ENCODE results near the gene VPS13D.

Gene VPS13D

DNA sequence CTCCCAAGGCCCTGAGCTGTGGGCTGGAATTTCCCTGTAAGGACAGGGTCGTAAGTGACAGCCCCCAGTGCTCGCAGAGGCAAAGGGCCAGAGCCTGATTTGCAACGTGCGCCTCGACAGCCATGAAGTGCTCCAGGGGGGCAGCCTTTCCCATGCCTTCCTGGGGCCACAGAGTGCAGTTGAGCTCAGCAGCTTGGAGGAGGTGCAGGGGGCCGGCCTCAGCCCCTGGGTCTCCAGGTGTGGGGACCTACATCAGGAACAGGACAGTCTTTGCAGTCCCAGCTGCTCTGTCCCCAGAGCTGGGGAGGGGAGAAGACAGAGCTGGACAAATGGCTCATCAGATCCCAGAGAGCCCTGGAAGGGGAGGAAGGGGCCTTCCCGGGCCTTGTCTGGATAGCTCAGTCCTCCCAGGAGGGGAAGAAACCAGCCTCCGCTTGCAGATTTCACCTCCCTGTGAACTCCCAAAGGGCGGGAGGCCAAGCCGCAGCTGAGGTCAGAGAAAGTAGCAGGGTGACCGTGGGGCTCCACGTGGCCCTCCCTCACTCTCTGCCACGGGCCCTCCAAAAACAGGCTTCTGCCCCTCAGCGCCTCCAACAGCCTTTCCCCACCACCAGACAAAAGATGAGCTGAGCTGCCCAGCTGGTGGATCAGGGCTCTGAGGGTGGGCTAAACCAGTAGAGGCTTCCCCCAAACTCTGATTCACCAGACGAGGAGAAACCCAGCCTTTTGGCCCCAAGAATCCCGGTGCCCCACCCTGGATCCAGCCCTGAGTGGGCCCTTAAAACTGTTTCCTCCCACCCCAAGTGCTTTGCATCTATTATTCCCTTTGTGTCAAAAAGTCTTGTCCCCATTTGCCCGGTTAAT is 311.7 kb downstream of the VPS13D start:
- TF ChIP-seq, protein P1, sequence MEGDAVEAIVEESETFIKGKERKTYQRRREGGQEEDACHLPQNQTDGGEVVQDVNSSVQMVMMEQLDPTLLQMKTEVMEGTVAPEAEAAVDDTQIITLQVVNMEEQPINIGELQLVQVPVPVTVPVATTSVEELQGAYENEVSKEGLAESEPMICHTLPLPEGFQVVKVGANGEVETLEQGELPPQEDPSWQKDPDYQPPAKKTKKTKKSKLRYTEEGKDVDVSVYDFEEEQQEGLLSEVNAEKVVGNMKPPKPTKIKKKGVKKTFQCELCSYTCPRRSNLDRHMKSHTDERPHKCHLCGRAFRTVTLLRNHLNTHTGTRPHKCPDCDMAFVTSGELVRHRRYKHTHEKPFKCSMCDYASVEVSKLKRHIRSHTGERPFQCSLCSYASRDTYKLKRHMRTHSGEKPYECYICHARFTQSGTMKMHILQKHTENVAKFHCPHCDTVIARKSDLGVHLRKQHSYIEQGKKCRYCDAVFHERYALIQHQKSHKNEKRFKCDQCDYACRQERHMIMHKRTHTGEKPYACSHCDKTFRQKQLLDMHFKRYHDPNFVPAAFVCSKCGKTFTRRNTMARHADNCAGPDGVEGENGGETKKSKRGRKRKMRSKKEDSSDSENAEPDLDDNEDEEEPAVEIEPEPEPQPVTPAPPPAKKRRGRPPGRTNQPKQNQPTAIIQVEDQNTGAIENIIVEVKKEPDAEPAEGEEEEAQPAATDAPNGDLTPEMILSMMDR (IDR thresholded peaks at IDR 0.05; ENCODE audit: low read depth, low read length), result no peak
- H3K4me3 ChIP-seq (ENCODE audit: low read depth, low read length), result no peak overlapping the region

DNA sequence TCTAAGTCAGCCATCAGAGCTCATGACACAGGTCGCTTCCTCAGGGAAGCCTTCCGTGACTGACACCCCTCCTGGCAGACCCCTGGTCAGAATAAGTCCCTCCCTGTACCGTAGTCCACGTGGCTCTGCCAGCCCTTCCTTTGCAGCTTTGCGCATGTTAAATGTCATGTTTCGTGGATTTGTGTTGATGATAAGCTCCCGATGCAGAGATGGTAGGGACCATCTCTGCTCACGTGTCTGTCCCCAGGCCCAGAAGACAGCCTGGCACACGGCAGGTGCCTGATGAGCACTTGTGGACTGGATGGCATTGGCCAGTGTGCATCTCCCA is 312.3 kb downstream of the VPS13D start:
- TF ChIP-seq, protein P1 (IDR thresholded peaks at IDR 0.05; ENCODE audit: low read depth, low read length), result no peak

DNA sequence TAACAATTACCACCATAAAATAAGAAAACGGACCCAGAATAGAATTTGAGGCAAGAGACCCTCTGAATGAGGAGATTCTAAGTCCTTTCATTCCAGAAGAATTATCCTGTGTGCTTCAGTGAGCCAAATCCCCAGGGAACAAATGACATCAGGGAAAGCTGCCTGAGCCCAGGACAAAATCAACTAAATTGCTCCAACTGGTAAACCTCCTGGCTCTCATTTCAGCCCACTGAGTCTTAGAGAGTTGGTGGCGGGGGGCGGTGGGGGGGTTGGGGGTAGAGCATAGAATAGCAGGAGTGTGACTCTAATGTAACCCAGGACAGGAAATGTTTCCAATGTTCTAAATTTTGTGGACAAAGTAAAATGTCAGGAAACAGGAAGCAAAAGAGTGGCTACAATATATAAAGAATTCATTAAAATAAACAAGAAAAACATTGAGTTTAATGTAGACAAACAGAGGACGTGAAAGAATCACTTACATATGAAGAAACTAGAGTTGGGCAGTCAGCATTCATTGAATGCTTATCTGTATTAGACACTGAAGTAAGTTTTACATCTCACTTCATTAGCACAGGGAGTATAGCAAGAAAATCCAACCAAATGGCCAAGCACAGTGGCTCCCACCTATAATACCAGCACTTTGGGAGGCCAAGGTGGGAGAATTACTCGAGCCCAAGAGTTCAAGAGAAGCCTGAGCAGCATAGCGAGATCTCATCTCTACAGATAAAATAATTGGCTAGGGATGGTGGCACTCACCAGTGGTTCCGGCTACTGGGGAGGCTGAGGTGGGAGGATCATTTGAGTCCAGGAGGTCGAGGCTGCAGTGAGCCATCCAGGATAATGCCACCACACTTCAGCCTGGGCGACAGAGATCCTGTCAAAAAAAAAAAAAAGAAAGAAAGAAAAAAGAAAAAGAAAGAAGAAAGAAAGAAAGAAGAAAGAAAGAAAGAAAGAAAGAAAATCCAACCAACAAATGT is 313.1 kb downstream of the VPS13D start:
- TF ChIP-seq, protein P1 (IDR thresholded peaks at IDR 0.05; ENCODE audit: low read depth, low read length), result no peak
- no peak overlapping the region for H3K4me3 ChIP-seq (ENCODE audit: low read depth, low read length)

More for the DNA sequence above, 312.3 kb downstream of the VPS13D start:
- H3K4me3 ChIP-seq (ENCODE audit: low read depth, low read length), result no peak overlapping the region

DNA sequence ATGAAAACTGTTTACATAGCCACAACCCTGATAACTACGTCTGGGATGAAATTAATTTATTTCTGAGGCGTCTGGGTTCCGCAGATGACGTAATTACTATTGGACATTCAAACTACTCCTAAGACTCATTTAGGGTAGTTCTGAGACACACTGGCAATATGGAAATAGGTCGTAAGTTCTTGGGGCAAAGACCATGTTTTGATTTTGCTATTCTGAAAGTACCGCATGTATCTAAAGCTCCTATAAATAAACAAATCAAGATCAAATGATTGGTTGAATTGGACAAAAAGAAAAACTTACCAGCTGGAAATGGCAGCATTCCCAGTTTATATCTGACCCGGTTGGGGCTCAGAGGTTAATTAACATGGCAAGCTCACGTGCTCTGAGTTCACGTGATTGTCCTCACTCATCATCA is 313.9 kb downstream of the VPS13D start:
- no peak overlapping the region for H3K4me3 ChIP-seq (ENCODE audit: low read depth, low read length)
- TF ChIP-seq, protein P1 (IDR thresholded peaks at IDR 0.05; ENCODE audit: low read depth, low read length), result no peak

DNA sequence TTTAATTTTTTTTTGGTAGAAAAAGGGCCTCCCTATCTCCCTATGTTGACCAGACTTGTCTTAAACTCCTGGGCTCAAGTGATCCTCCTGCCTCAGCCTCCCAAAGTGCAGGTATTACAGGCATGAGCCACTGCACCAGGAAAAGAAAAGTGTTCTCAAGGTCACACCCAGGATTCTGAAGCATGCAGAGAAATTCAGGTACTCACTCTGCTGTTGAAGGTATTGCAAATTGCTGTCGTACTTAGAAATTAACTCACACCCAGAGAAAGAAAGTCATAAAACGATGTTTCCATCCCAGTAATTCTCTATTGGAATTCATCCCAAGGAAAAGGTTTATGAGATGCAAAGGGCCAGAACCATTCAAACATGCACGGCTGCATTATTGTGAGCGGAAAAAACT is 314.5 kb downstream of the VPS13D start:
- no peak overlapping the region for H3K4me3 ChIP-seq (ENCODE audit: low read depth, low read length)
- TF ChIP-seq, protein P1 (IDR thresholded peaks at IDR 0.05; ENCODE audit: low read depth, low read length), result no peak

DNA sequence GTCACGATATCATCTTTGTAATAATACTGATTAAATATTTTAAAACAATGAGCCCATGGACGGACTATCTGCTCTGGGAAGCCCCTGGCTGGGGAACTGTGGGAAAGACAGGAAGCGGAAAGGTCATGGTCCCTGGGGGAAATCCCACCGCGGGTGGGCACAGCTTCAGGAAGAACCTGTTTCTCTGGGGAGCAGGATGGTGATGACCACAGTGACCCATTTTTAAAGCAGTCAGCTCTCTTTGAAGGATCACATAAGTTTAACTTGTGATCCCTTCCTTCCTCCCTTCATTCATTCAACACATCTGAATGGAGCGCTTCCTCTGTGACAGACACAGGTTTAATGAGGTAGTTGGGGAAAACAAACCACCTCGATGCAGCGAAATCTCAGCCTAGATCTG is 315.2 kb downstream of the VPS13D start:
- TF ChIP-seq, protein P1 (IDR thresholded peaks at IDR 0.05; ENCODE audit: low read depth, low read length), result no peak
- H3K4me3 ChIP-seq (ENCODE audit: low read depth, low read length), result no peak overlapping the region
